HCT116 (cell line): Measurements from ENCODE around the gene LACTB. TPM values are rescaled to one million over a fixed set of nuclear protein-coding genes. Genes with fewer than 3 reads are reported as not detected.

Experiments
- ATAC-seq: fragments of 200-7000 bp; cut with Tn5 transposase; 2 replicates; pipeline ENCODE4 v1.9.1; 2020; ENCODE audit warnings: mild to moderate bottlenecking, moderate library complexity
- BruUV-seq: library from RNA; stranded (reverse); fragments of 400-500 nt; replicated peaks from 2 replicates; lab custom pipeline; 2021; lab: Mats Ljungman, UMichigan
- CTCF ChIA-PET: fragments of 300-600 bp; sonication (Branson Sonifier 250); formaldehyde crosslinking; loops from one replicate; lab custom pipeline; 2021; ENCODE audit warnings: antibody characterized with exemption; lab: Charles Lee
- POLR2A ChIA-PET: fragments of 300-600, 350-600 bp; sonication (Branson Sonifier 250); formaldehyde crosslinking; loops from one replicate; lab custom pipeline; 2021; ENCODE audit warnings: antibody characterized with exemption; lab: Charles Lee
- RAD21 ChIA-PET, 2 experiments: fragments of 300-600 bp; sonication (Branson Sonifier 250); formaldehyde crosslinking; loops; one replicate each; lab custom pipeline; 2023; ENCODE audit warnings: low total read pairs in 2 of 2; ENCODE audit not compliant: uncharacterized antibody in 2 of 2, unreplicated experiment in 2 of 2, low non-redundant PET in 1 of 2; lab: Charles Lee
- DNase-seq: peaks from one replicate; pipeline ENCODE4 v3.0.0-alpha.2; 2010; ENCODE audit warnings: low read depth, low spot score
- H2AFZ ChIP-seq: fragments of 200-600 bp; shearing (Covaris generic), sonication (generic); 2 replicates; pipeline ENCODE4 v1.6.1; 2017; ENCODE audit warnings: low read depth, mixed run types, mixed read lengths, antibody characterized with exemption, low read length; ENCODE audit not compliant: poor library complexity, severe bottlenecking
- H3K27ac ChIP-seq: 2 replicates; pipeline ENCODE4 v1.5.1; 2012; ENCODE audit warnings: low read depth, low read length
- H3K27me3 ChIP-seq: fragments of 200-600 bp; sonication (generic); 2 replicates; pipeline ENCODE4 v1.6.1; 2016; ENCODE audit warnings: mixed run types, low read length, mixed read lengths; ENCODE audit not compliant: insufficient read depth
- H3K36me3 ChIP-seq, 2 experiments: fragments of 200-500 bp in 1 of 2; fragments of 200-600 bp in 1 of 2; sonication (Bioruptor generic) in 1 of 2; sonication (generic) in 1 of 2; 2 replicates each; pipeline versions ENCODE4 v1.5.1 to v1.6.1; 2014 to 2016; ENCODE audit warnings: low read length in 2 of 2, inconsistent platforms in 1 of 2, mixed read lengths in 1 of 2, mixed run types in 1 of 2; ENCODE audit not compliant: insufficient read depth in 2 of 2, control insufficient read depth in 1 of 2
- H3K4me1 ChIP-seq, 2 experiments: fragments of 200-600 bp in 1 of 2; sonication (generic) in 1 of 2; 2 replicates each; pipeline versions ENCODE4 v1.5.1 to v1.6.1; 2012 to 2017; ENCODE audit warnings: low read length in 2 of 2, inconsistent platforms in 1 of 2, mild to moderate bottlenecking in 1 of 2, mixed read lengths in 1 of 2, mixed run types in 1 of 2, moderate library complexity in 1 of 2; ENCODE audit not compliant: insufficient read depth in 2 of 2, control insufficient read depth in 1 of 2
- H3K4me2 ChIP-seq: fragments of 200-600 bp; sonication (generic); 2 replicates; pipeline ENCODE4 v1.6.1; 2017; ENCODE audit warnings: mixed run types, low read length, mixed read lengths
- H3K4me3 ChIP-seq, 2 experiments: fragments of 200-600 bp in 1 of 2; sonication (generic) in 1 of 2; replicated peaks in 1 of 2; 2 replicates each; pipeline ENCODE4 v1.5.1; 2011 to 2016; ENCODE audit warnings: low read length in 2 of 2, control low read depth in 1 of 2, low read depth in 1 of 2, mild to moderate bottlenecking in 1 of 2, mixed read lengths in 1 of 2, mixed run types in 1 of 2
- H3K79me2 ChIP-seq: fragments of 200-600 bp; sonication (generic); 2 replicates; pipeline ENCODE4 v1.6.1; 2017; ENCODE audit warnings: mild to moderate bottlenecking, mixed run types, low read length, moderate library complexity, mixed read lengths; ENCODE audit not compliant: insufficient read depth
- H3K9ac ChIP-seq: fragments of 200-600 bp; sonication (generic); 2 replicates; pipeline ENCODE4 v1.6.1; 2016; ENCODE audit warnings: low read length, mixed read lengths
- H3K9me2 ChIP-seq: fragments of 200-600 bp; sonication (generic), shearing (Covaris generic); 2 replicates; pipeline ENCODE4 v1.6.1; 2017; ENCODE audit warnings: mixed run types, mild to moderate bottlenecking, moderate library complexity; ENCODE audit not compliant: insufficient read depth
- H3K9me3 ChIP-seq, 2 experiments: fragments of 200-500 bp in 1 of 2; fragments of 200-600 bp in 1 of 2; sonication (Bioruptor generic) in 1 of 2; sonication (generic) in 1 of 2; 2 replicates each; pipeline ENCODE4 v1.6.1; 2014 to 2017; ENCODE audit warnings: low read length in 2 of 2, mixed read lengths in 2 of 2, inconsistent platforms in 1 of 2, low read depth in 1 of 2, mild to moderate bottlenecking in 1 of 2, mixed run types in 1 of 2, moderate library complexity in 1 of 2; ENCODE audit not compliant: control insufficient read depth in 1 of 2, insufficient read depth in 1 of 2
- H4K20me1 ChIP-seq: fragments of 200-600 bp; sonication (generic), shearing (Covaris generic); 2 replicates; pipeline ENCODE4 v1.6.1; 2017; ENCODE audit warnings: mixed run types, mild to moderate bottlenecking, moderate library complexity; ENCODE audit not compliant: insufficient read depth
- CBX3 ChIP-seq: IDR thresholded peaks from 2 replicates; pipeline ENCODE4 v1.6.1; 2012; ENCODE audit warnings: low read depth
- CEBPB ChIP-seq: IDR thresholded peaks from 2 replicates; pipeline ENCODE4 v1.6.1; 2012; ENCODE audit warnings: low read depth
- CTCF ChIP-seq, 3 experiments: fragments of 200-600 bp in 1 of 3; sonication (generic) in 1 of 3; IDR thresholded peaks in 2 of 3; conservative IDR thresholded peaks in 1 of 3; 2 replicates each; pipeline ENCODE4 v1.5.1; 2012 to 2017; ENCODE audit warnings: low read depth in 2 of 3, low read length in 2 of 3, antibody characterized with exemption in 1 of 3, borderline replicate concordance in 1 of 3, control low read depth in 1 of 3, mild to moderate bottlenecking in 1 of 3, mixed read lengths in 1 of 3, mixed run types in 1 of 3, moderate library complexity in 1 of 3; ENCODE audit not compliant: insufficient read depth in 1 of 3
- EGR1 ChIP-seq: IDR thresholded peaks from 2 replicates; pipeline ENCODE4 v1.6.1; 2012; ENCODE audit warnings: low read depth
- ELF1 ChIP-seq: IDR thresholded peaks from 2 replicates; pipeline ENCODE4 v1.6.1; 2012; ENCODE audit warnings: low read depth, borderline replicate concordance
- EZH2 ChIP-seq: fragments of 200-600 bp; sonication (generic); IDR thresholded peaks from 2 replicates; pipeline ENCODE4 v1.6.1; 2017; ENCODE audit warnings: antibody characterized with exemption, mixed run types
- FOSL1 ChIP-seq: IDR thresholded peaks from 2 replicates; pipeline ENCODE4 v1.6.1; 2012; ENCODE audit warnings: low read depth
- MAX ChIP-seq: IDR thresholded peaks from 2 replicates; pipeline ENCODE4 v1.6.1; 2012
- POLR2A ChIP-seq: IDR thresholded peaks from 2 replicates; pipeline ENCODE4 v1.7.0; 2011; ENCODE audit warnings: borderline replicate concordance; ENCODE audit not compliant: insufficient read depth, insufficient read length; ENCODE audit errors: extremely low read depth
- POLR2AphosphoS5 ChIP-seq: IDR thresholded peaks from 2 replicates; pipeline ENCODE4 v1.6.1; 2011; ENCODE audit warnings: mild to moderate bottlenecking, low read depth, low read length, moderate library complexity
- RAD21 ChIP-seq: IDR thresholded peaks from 2 replicates; pipeline ENCODE4 v1.6.1; 2012; ENCODE audit warnings: low read depth, mild to moderate bottlenecking
- REST ChIP-seq: IDR thresholded peaks from 2 replicates; pipeline ENCODE4 v1.6.1; 2012; ENCODE audit warnings: low read depth
- SP1 ChIP-seq: IDR thresholded peaks from 2 replicates; pipeline ENCODE4 v1.6.1; 2012; ENCODE audit warnings: low read depth
- SRF ChIP-seq: IDR thresholded peaks from 2 replicates; pipeline ENCODE4 v1.6.1; 2012; ENCODE audit warnings: low read depth
- TCF7L2 ChIP-seq: IDR thresholded peaks from 2 replicates; pipeline ENCODE4 v1.7.0; 2011; ENCODE audit warnings: borderline replicate concordance, inconsistent platforms; ENCODE audit not compliant: insufficient read depth, insufficient read length; ENCODE audit errors: extremely low read depth
- YY1 ChIP-seq: IDR thresholded peaks from 2 replicates; pipeline ENCODE4 v1.6.1; 2011; ENCODE audit warnings: low read length, low read depth, moderate library complexity, mild to moderate bottlenecking; ENCODE audit not compliant: insufficient replicate concordance; ENCODE audit errors: extremely low read depth
- ZBTB33 ChIP-seq: IDR thresholded peaks from 2 replicates; pipeline ENCODE4 v1.6.1; 2011; ENCODE audit warnings: mild to moderate bottlenecking, low read length, moderate library complexity; ENCODE audit not compliant: insufficient replicate concordance; ENCODE audit errors: extremely low read depth
- ZFX ChIP-seq: fragments of 450-650 bp; IDR thresholded peaks from 2 replicates; pipeline ENCODE4 v1.6.1; 2017
- ZNF274 ChIP-seq: fragments of 200-500 bp; sonication (Bioruptor generic); IDR thresholded peaks from 2 replicates; pipeline ENCODE4 v1.6.1; 2014; ENCODE audit warnings: mild to moderate bottlenecking, low read depth, low read length, inconsistent platforms
- intact Hi-C: fragments of 100-400 bp; cut with micrococcal nuclease; formaldehyde crosslinking; loops from 2 replicates; pipeline ENCODE4 v1.10.0; 2022
- total RNA-seq: library from RNA; stranded (reverse); gene quantifications from one replicate; pipeline ENCODE4 v1.2.1, GENCODE V29; 2021; ENCODE audit not compliant: unreplicated experiment

Gene LACTB
- total RNA-seq, 1 experiment from 2014 or later: 7.6 TPM

- Histone ChIP-seq H3K4me2 (no peak overlapping the region), H3K27ac (no peak overlapping the region), H3K4me3 (no peak overlapping the region), H3K4me1 (no peaks in the 10 kb centered on the region), H3K79me2 (no peaks in the 10 kb centered on the region), H3K9ac (no peak overlapping the region), H3K9me2 (no peaks in the 10 kb centered on the region), H3K27me3 (no peaks in the 10 kb centered on the region), H4K20me1 (no peaks in the 10 kb centered on the region)
- RAD21 ChIA-PET: no interaction called here
- BruUV-seq: no TSS peak
- no peak for DNase-seq
- intact Hi-C loops: no loop called here
- ATAC-seq: no peak
- CTCF ChIA-PET: no interaction called here
- POLR2A ChIA-PET: interaction anchor here (1.3 kb wide), 1 partner anchor 13 kb away, joined by 3 read pairs; no protein-coding TSS in a partner anchor
- TF ChIP-seq SP1 (no peak), CBX3 (no peak), FOSL1 (no peak), ZNF274 (no peak), YY1 (no peak), EZH2 (no peak), TCF7L2 (no peak), ZFX (no peak), ZBTB33 (no peak), CTCF (IDR thresholded peaks at IDR 0.05 in 2 of 3, conservative IDR thresholded peaks at IDR 0.05 in 1 of 3; ENCODE audit: borderline replicate concordance in 1 of 3, insufficient read depth in 1 of 3, low read depth in 2 of 3, low read length in 2 of 3) (no peak), CEBPB (no peak), ELF1 (no peak), RAD21 (no peak), SRF (no peak), MAX (no peak), POLR2A (no peak), REST (no peak), POLR2AphosphoS5 (no peak), EGR1 (no peak)
- TF ChIP-seq, all 23 proteins: peak for 0
- Histone ChIP-seq H2AFZ (no peak overlapping the region), H3K9me3 (no peaks in the 10 kb centered on the region), H3K36me3 (no peaks in the 10 kb centered on the region; a peak in 2 of 4 replicates)
Measured at GRCh38 chr15:63133786-63134185, 12.1 kb downstream of the LACTB start.
